NCI-H2171 treated with DMSO at 0.1 percent for 48 hours (cell line): ENCODE data around the gene BRAP.
"Not testable (repeated sequence)": the region's sequence is repeated elsewhere in the genome, so short reads cannot be mapped to it uniquely, and the experiment has no call there.

Experiments used
- DNase-seq: peaks from one replicate; lab custom pipeline; 2025; lab: John Stamatoyannopoulos, UW

The BRAP gene, protein sequence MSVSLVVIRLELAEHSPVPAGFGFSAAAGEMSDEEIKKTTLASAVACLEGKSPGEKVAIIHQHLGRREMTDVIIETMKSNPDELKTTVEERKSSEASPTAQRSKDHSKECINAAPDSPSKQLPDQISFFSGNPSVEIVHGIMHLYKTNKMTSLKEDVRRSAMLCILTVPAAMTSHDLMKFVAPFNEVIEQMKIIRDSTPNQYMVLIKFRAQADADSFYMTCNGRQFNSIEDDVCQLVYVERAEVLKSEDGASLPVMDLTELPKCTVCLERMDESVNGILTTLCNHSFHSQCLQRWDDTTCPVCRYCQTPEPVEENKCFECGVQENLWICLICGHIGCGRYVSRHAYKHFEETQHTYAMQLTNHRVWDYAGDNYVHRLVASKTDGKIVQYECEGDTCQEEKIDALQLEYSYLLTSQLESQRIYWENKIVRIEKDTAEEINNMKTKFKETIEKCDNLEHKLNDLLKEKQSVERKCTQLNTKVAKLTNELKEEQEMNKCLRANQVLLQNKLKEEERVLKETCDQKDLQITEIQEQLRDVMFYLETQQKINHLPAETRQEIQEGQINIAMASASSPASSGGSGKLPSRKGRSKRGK

DNA sequence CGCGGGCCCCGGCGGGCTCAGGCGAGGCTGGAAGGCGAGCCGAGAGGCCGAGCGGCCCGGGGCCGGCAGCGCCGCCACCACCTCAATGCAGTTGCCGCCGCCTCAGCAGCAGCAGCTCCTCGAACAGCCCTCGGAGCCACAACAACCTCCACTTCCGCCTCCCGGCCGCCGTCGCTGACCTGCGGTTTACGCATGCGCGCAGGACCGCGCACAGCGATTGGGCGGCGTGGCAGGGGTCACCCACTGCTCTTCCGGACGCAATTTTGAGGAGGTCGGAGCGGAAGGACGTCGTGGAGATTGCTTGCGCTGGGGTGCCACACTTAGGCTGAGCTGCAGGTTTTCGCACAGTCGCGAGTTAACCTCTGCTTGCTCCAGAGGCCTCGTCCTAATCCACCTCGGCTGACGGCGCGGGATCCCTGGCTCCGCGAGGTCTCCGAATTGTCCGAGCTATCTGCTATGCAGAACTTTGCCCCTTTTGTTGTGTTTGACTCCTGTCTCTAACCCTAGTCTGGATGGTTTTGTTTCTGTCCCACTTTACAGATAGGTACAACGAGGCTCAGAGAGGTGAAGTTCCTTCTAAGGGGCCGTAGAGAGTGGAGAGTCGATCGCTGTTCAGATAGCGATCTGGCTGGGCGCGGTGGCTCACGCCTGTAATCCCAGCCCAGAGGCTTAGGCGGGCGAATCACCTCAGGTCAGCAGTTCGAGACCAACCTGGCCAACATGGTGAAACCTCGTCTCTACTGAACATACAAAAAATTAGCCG is at the start of gene BRAP, which contains the start of gene ACAD10:
TSS of gene BRAP (minus strand) at position 146 of the 763 bp plus-strand sequence. CDS start 164 bp downstream, outside the sequence.
TSS of gene ACAD10 (plus strand) at position 243 of the 763 bp plus-strand sequence. CDS start 6,657 bp downstream, outside the sequence.
- peak; percentile 91 for DNase-seq

DNA sequence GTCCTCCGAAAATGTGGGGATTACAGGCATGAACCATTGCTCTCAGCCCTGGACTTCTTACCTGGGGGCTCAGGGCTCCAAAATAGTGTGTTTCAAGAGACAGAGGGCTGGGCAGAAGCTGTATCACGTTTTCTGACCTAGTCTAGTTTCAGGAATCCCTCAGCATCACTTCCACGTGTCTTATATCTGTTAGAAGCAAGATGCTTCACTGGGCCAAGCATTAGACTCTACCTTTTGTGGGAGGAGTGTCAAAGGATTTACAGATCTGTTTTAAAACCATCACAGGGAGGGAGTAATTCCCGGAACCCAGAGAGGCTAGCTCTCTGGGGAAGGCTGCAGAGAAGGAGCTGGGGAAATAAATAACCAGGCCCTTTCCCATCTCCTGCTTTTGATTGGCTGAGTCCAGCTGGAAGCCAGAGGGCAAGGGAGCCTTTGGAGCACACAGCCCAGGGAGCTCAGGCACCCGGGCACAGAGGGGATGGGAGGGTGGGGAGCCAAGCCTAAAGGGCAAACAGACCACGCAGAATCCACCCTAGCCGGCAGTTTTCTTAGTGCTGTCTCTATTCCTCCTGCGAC is 47.7 kb upstream of the BRAP start:
- no peak for DNase-seq

DNA sequence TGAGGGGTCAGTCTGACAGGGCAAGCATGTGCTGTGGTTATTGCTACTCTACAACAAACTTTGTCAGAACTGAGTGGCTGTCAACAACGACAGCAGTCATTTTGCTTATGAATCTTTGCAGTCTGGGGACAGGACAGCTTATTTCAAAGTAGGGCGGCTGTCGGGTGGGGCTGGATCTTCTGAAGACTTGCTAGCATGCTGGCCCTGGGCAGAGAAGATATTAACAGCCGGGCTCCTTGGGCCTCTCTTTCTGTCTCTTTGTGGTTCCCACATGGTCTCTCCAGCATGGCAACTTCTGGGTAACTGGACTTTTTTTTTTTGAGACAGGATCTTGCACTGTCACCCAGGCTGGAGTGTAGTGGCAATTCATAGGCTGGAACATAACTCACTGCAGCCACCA is 47.0 kb upstream of the BRAP start:
- DNase-seq = no peak

DNA sequence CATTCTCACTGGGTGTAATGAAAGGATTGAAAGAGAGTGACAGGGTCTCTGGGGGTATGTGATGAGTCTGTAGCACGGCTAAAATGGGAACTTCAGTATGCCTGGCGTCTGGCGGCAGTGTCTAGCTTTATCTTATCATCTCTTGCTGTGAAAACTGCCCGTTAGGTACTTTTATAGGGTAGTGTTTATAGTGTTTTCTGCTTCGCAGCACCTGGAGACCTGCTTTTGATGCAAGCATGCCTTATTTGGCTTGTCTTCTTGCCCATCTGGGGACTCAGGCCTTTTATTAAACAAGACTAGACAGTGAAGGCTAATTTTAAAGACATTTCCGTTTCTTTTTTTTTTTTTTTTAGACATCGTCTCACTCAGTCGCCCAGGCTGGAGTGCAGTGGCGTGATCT is 44.7 kb upstream of the BRAP start:
- no peak for DNase-seq

DNA sequence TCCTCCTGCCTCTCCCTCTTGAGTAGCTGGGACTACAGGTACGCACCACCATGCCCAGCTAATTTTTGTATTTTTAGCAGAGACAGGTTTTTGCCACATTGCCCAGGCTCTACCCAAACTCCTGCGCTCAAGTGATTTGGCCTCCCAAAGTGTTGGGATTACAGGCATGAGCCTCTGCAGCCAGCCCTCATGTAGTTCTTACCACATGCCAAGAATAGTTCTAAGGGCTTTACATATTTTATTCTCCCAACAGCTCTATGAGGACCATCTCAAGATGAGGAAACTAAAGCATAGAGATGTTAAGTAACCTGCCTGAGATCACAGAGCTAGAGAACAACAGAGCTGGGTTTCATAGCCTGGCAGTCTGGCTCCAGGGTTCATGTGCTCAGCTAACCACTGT is 43.0 kb upstream of the BRAP start:
- no peak for DNase-seq

DNA sequence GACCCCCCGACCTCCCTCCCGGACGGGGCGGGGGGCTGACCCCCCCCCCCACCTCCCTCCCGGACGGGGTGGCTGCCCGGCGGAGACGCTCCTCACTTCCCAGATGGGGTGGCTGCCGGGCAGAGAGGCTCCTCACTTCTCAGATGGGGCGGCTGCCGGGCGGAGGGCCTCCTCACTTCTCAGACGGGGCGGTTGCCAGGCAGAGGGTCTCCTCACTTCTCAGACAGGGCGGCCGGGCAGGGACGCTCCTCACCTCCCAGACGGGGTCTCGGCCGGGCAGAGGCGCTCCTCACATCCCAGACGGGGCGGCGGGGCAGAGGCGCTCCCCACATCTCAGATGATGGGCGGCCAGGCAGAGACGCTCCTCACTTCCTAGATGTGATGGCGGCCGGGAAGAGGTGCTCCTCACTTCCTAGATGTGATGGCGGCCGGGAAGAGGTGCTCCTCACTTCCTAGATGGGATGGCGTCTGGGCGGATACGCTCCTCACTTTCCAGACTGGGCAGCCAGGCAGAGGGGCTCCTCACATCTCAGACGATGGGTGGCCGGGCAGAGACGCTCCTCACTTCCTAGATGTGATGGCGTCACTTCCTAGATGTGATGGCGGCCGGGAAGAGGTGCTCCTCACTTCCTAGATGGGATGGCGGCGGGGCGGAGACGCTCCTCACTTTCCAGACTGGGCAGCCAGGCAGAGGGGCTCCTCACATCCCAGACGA is 38.0 kb upstream of the BRAP start:
- DNase-seq = not testable (repeated sequence)

DNA sequence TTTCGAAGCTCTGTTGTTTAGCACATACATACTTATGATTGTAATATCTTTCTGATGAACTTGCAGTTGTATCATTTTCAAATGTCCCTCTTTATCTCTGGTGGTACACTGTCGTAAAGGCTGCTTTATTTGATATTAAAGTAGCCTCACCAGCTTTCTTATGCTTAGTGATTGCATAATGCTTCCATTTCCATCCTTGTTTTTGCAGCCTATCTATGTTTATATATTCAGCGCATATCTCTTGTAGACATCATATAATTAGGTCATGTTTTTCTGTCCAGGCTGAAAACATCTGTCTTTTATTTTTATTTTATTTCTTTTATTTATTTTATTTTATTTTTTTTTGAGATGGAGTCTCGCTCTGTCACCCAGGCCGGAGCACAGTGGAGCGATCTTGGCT is 34.7 kb upstream of the BRAP start:
- DNase-seq = no peak

DNA sequence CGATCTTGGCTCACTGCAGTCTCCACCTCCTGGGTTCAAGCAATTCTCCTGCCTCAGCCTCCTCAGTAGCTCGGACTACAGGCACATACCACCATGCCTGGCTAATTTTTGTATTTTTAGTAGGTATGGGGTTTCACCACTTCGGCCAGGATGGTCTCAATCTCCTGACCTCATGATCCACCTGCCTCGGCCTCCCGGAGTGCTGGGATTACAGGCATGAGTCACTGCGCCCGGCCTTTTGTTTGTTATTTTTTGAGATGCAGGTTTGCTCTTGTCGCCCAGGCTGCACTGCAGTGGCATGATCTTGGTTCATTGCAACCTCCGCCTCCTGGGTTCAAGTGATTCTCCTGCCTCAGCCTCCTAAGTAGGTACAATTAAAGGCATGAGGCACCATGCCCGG is 33.6 kb upstream of the BRAP start:
- DNase-seq = not testable (repeated sequence)

DNA sequence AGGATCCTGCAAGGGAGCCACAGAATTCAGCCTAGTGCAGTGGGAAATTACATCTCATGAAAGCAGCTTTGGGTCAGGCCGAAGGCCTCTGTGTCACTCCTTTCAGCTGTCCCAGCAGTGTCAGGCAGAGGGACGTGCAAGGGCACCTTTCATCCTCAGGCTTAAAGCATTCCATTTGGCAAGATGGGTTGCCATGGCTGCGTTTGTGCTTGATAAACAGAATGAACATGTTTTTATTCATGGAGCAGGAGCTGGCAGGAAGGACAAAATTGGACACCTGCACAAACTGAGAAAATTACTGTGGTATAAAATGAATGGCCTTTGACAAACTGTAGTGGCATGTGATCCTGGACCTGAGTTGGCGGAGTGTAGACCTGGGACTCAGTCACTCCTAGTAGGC is 29.5 kb upstream of the BRAP start:
- no peak for DNase-seq

DNA sequence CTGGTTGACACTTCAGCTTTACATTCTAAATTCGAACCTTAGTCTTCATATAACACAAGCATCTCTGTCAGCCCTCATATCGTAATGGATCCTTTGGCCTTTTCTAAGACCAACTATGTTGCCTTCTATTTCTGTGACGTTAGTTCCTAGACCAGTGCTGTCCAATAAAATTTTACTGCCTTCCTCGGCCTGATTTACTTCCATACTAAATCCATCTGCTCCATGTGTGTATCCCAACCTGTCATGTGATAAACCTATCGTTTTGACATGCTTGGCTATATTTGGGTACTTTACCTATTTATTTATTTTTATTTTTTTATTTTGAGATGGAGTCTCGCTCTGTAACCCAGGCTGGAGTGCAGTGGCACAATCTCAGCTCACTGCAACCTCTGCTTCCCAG is 20.4 kb upstream of the BRAP start:
- DNase-seq = no peak

DNA sequence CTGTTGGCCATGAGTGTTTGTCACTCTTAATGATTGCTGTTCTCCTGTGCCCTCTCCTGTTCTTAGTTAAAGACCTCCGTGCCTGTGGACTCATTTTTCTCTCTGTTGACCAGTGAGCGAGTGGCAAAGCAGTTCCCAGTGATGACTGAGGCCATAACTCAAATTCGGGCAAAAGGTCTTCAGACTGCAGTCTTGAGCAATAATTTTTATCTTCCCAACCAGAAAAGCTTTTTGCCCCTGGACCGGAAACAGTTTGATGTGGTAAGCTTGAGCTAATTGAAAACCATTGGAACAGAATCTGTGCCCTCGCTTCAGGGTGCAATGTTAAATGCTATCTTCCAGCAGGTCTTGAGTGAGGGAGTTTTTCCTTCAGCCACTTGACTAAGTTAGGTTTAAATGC is 19.9 kb upstream of the BRAP start:
- no peak for DNase-seq

DNA sequence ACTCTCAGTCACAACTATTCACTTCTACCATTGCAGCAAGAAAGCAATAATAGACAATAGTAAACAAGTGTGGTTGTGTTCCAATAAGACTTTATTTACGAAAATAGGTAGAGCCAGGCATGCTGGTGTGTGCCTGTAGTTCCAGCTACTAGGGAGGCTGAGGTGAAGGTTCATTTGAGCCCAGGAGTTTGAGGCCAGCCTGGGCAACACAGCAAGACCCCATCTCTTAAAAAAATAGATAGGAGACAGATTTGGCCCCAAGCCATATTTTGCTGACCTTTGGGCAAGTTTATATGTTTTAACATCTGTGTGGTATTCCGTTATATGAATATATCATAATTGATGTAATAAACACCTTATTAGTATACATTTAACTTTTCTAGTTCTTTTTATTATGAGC is 14.2 kb upstream of the BRAP start:
- DNase-seq = no peak

DNA sequence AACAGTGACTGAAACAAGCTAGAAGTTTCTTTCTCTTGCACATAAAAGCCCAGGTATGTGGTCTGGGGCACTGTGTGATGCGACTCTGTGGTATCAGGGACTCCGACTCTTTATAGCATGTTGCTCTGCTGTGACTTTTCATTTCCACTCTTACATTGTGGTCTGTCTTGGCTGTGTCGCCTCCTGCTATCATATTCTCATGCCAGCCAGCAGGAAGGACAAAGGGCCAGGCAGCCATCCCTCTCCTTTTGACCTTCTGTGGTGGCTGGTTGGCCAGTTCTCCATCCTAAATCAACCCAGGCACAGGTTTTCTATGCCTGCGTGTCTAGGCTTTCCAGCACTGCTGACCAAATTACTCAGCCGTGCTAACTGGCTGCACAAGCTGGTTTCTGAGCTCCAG is 8.1 kb upstream of the BRAP start:
- DNase-seq = no peak

DNA sequence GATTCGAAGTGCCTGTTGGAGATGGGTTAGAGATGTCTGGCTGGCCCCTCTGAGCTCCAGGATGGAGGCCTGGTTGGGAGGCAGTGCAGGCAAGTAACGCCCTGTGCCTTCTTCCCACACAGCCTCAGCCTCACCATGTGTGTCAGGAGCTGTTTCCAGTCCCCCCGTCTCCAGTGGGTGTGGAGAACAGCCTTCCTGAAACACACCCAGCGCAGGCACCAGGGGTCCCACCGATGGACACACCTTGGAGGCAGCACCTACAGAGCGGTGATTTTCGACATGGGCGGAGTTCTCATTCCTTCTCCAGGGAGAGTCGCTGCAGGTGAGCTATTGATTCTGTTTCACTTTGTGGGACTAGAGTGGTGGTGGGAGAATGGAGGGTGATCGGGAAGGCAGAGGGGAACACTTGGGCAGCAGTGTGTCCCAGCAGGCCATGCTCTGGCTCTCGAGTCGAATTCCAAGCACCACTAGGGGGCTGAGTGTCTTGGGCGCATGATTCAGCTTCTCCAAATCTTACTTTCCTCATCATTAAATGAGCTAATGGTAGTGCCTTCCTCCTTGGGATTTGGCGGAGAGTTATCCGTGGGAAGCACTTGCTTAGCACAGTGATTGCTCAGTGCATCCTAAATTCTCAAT is 6.9 kb upstream of the BRAP start:
- DNase-seq = no peak

DNA sequence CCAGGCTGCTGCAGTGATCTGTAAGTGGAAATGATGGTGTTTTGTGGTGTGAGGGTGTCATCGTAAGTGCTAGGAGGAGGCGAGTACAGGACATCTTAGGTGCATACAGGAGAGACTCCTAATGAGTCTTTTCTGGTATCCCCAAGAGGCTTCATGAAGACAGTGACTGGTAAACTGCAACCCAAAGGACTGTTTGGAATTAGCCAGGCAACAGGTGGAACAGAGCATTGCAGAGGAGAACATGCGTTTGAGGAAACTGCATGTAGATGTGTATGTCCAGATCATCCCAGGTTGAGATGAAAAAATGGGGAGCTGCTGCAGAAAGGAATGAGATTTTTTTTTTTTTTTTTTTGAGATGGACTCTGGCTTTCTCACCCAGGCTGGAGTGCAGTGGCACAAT is 5.5 kb upstream of the BRAP start:
- DNase-seq = no peak

DNA sequence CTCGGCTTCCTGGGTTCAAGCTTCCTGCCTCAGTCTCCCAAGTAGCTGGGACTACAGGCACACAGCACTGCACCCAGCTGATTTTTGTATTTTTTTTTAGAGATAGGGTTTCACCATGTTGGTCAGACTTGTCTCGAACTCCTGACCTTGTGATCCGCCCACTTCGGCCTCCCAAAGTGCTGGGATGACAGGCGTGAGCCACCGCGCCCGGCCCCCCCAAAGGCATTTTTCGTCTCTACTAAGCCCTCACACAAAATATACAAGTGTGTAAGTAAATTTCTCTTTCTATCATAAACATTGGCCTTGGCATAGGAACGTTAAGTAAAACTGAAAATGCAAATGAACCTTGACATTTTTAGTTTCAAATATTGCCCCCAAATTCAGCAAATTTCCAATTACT is 2.2 kb upstream of the BRAP start:
- DNase-seq = no peak

DNA sequence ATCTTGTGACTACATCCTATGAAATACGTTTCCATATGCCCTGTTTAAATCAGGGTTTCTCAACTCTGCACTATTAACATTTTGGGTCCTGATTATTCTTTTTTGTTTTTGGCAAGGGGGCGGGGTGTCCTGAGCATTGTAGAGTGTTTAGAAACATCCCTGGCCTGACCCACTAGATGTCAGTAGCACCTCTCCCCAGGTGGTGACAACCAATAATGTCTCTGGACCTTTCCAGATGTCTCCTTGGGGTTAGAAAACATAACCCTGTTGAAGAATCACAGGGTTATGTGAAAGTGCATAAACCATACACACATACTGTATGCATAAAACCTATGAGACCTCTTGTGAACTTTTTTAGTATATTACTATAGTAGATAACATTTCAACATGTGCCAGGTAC is 1.5 kb upstream of the BRAP start:
- DNase-seq = no peak

DNA sequence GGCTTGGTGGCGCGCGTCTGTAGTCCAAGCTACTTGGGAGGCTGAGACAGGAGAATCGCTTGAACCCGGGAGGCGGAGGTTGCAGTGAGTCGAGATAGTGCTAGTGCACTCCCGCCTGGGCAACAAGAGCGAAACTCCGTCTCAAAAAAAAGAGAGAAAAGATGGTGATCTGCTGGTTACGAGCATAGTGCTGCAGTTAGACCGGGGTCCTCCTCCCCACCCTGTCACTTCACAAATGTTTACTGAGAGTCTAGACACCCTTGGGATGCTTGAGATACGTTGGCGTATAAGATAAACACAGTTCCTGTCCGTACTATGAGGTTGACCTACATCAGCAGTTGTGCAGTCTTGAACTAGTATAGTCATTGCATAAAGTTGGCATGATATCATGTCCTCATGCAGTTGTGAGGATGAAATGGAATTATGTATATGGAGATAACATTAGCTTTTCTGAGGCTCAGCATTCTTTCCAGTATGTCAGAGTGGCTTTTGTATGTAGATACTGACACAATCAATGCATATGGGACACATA is 884 bp upstream of the BRAP start:
- DNase-seq = no peak

DNA sequence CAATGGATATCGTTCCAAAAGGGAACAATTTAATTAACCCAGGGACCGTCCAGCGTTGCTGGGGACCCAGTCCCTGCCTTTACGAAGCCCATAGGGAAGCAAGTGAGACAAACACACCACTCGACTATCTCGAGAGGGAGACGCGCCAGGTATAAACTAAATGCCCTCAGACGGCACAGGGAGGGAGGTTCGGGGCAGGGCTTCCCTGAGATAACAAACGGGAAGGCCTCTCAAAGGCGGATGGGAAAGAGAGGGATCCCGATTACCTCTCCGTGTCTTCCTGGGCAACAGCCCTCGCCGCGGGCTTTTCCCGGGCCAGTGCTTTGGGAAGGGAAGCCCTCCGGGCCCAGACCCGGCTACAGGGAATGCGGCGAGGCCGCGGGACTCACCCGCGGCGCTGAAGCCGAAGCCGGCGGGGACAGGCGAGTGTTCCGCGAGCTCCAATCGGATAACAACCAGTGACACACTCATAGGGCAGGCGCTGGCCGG is 390 bp downstream of the BRAP start:
- peak; percentile 21 for DNase-seq

DNA sequence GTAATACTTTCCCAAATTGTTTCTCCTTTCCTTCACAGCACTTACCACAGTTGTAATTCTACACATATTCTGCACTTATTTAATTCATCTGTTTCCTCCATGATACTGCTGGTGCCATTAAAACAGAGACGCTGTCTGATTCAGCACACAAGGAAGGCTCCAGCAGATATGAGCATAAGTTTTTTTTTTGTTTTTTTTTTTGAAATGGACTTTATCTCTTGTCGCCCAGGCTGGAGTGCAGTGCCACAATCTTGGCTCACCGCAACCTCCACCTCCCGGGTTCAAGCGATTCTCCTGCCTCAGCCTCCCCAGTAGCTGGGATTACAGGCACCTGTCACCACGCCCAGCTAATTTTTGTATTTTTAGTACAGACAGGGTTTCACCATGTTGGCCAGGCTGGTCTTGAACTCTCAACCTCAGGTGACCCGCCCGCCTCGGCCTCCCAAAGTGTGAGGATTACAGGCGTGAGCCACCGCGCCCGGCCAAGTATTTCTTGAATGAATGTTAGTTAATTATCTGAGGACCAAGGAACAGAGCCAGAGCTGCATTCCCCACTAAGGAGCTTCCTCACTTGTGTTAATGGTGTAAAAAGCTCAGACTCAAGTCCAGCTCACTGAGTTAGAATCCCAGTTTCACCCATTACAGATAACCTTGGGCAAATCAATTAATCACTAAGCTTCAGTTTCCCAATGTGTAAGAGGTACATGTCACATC is 1.1 kb downstream of the BRAP start:
- DNase-seq = not testable (repeated sequence)
